Measurements from ENCODE around the gene MICU1.
"Not testable (repeated sequence)": the region's sequence is repeated elsewhere in the genome, so short reads cannot be mapped to it uniquely, and the experiment has no call there.

DNA sequence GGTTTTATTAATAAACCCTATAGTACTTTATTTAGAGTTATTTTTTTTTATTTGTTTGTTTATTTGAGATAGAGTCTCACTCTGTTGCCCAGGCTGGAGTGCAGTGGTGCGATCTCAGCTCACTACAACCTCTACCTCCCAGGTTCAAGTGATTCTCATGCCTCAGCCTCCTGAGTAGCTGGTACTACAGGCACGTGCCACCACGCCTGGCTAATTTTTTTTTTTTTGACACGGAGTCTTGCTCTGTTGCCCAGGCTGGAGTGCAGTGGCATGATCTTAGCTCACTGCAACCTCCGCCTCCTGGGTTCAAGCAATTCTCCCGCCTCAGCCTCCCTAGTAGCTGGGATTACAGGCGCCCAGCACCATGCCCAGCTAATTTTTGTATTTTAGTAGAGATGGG is 279.8 kb downstream of the MICU1 start:
- TF ChIP-seq, protein P1, sequence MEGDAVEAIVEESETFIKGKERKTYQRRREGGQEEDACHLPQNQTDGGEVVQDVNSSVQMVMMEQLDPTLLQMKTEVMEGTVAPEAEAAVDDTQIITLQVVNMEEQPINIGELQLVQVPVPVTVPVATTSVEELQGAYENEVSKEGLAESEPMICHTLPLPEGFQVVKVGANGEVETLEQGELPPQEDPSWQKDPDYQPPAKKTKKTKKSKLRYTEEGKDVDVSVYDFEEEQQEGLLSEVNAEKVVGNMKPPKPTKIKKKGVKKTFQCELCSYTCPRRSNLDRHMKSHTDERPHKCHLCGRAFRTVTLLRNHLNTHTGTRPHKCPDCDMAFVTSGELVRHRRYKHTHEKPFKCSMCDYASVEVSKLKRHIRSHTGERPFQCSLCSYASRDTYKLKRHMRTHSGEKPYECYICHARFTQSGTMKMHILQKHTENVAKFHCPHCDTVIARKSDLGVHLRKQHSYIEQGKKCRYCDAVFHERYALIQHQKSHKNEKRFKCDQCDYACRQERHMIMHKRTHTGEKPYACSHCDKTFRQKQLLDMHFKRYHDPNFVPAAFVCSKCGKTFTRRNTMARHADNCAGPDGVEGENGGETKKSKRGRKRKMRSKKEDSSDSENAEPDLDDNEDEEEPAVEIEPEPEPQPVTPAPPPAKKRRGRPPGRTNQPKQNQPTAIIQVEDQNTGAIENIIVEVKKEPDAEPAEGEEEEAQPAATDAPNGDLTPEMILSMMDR (IDR thresholded peaks at IDR 0.05; ENCODE audit: low read depth, low read length, poor library complexity, severe bottlenecking): not testable (repeated sequence)
- not testable (repeated sequence) for TF ChIP-seq EZH2phosphoT487 (IDR thresholded peaks at IDR 0.05; ENCODE audit: borderline replicate concordance, low read length)
